Adipocyte (in vitro differentiated cells): ENCODE data around the gene MXD1.

Source experiments
- DNase-seq: peaks from one replicate; pipeline ENCODE4 v3.0.0-alpha.2; 2015; ENCODE audit warnings: low read depth
- H3K27me3 ChIP-seq: replicated peaks from 2 replicates; pipeline ENCODE4 v1.7.0; 2013; ENCODE audit warnings: mild to moderate bottlenecking, low read length, moderate library complexity; ENCODE audit not compliant: control insufficient read depth, insufficient read depth
- H3K36me3 ChIP-seq: 2 replicates; pipeline ENCODE4 v1.7.0; 2013; ENCODE audit warnings: low read length, mild to moderate bottlenecking, moderate library complexity; ENCODE audit not compliant: control insufficient read depth, insufficient read depth, severe bottlenecking
- H3K4me1 ChIP-seq: 2 replicates; pipeline ENCODE4 v1.7.0; 2013; ENCODE audit warnings: mild to moderate bottlenecking, low read length, moderate library complexity; ENCODE audit not compliant: control insufficient read depth, insufficient read depth
- H3K4me3 ChIP-seq: 2 replicates; pipeline ENCODE4 v1.7.0; 2013; ENCODE audit warnings: mild to moderate bottlenecking, low read length, moderate library complexity
- H3K9ac ChIP-seq: 2 replicates; pipeline ENCODE4 v1.7.0; 2013; ENCODE audit warnings: mild to moderate bottlenecking, low read length, moderate library complexity
- H3K9me3 ChIP-seq: 2 replicates; pipeline ENCODE4 v1.7.0; 2013; ENCODE audit warnings: mild to moderate bottlenecking, low read length, moderate library complexity; ENCODE audit not compliant: control insufficient read depth

Gene MXD1

DNA sequence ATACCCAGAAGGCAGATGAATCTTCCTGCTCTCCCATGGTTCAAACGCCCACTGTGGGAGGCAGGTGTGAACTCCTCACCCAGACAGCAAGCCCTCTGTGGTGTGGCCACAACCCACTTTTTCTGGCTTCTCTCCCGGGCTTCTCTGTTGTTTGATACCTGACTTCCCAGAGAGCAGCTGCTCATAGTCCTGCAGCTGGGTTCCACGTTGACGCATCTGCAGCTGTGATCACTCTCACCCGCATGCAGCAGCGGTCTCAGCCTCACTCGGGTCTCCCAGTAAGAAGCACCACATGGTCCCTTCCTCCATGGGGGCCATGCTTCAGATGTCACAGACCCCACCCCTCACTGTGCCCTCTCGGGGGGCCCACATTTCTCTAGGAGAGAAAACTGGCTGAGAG, 43.1 kb downstream of the MXD1 start:
- H3K36me3 ChIP-seq = no peaks in the 10 kb centered on the region
- no peak for DNase-seq
- no peaks in the 10 kb centered on the region for H3K9me3 ChIP-seq
- H3K4me1 ChIP-seq = peaks cover 9% of the 10 kb centered on the region
- peaks cover 36% of the 10 kb centered on the region for H3K27me3 ChIP-seq
- no peak overlapping the region for H3K9ac ChIP-seq
- no peak overlapping the region for H3K4me3 ChIP-seq

DNA sequence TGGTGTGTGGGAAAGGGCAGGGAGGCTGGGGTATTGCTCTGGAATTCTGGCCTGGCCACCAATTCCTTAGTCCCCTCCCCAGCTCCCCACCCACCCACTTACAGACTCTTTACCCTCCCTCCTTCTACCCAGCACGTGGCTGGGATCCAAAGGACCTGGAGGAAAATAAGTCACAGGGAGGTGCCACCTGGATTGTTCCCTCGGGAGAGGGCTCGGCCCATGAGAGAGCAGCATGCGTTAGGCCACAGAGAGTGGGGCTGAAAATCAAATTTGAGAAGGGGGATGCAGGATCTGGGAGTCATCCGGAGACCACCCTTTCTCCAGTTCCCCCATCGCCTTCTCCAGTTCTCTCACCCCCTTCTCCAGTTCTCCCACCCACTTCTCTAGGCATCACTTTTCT, 43.6 kb downstream of the MXD1 start:
- Histone ChIP-seq H3K4me3 (no peak overlapping the region), H3K9ac (no peak overlapping the region), H3K27me3 (peaks cover 36% of the 10 kb centered on the region), H3K4me1 (peaks cover 4% of the 10 kb centered on the region), H3K36me3 (no peaks in the 10 kb centered on the region), H3K9me3 (no peaks in the 10 kb centered on the region)
- no peak for DNase-seq

DNA sequence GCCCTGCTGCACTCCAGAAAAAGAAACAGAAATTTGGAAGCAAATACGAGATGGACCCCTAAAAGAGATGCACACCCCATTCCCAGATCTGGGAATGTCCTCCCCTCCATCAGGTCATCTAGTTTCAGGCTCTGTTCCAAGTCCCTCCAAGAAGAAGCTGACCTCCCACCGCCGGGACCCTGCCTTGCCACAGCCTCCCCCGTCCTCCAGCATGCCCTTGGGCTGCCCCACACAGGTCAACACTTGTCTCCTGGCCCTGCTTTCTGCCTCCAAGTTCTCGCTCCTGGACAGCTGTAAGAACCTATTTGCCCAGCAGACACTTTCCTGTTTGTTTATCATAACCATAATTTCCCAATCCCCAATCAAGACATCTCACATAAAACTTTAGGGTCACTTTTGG, 44.5 kb downstream of the MXD1 start:
- no peak overlapping the region for H3K9ac ChIP-seq
- peaks cover 9% of the 10 kb centered on the region for H3K4me1 ChIP-seq
- no peak overlapping the region for H3K4me3 ChIP-seq
- no peaks in the 10 kb centered on the region for H3K36me3 ChIP-seq
- H3K9me3 ChIP-seq = no peaks in the 10 kb centered on the region
- H3K27me3 ChIP-seq = peaks cover 36% of the 10 kb centered on the region
- DNase-seq = no peak

DNA sequence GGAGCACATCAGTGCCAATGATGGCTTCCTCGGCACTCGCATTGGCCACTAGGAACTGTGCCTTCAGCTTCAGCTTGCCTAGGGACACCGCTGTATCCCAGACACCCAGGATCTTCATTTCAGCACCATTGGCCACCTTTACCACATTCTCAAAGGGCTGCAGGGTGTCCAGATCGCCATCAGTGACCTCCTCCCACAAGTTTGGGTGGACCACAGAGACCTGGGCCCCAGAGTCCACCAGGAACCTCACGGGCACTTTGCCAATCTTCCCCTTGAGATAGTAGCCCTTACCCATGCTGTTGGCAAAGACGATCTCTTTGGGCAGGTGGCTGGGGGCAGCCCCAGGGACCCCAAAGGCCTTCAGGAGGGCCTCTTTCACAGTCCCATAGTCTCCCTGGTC, 45.9 kb downstream of the MXD1 start:
- Histone ChIP-seq H3K36me3 (no peaks in the 10 kb centered on the region), H3K9ac (no peak overlapping the region), H3K27me3 (peaks cover 34% of the 10 kb centered on the region), H3K4me1 (peaks cover 5% of the 10 kb centered on the region), H3K9me3 (no peaks in the 10 kb centered on the region), H3K4me3 (no peak overlapping the region)
- no peak for DNase-seq

DNA sequence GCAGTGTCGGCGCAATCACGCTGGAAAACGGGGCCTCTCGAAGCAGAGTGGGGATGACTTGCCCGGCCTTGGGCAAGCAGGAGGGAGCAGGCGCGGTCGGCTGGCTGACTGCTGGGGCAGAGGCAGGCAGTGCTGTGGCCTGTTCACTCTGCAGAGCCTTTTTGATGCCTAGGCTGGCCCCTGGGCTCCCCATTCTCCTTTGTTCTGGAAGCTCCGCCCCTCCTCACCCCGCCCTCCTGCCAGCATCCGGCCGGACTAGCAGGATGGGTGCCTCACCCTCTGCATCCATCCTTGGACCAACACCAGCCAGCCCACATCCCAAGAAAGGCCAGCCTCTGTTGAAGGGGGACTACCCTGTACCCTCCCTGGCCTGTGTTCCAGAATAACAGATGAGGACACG, 46.6 kb downstream of the MXD1 start, which contains the start of gene ASPRV1:
ASPRV1 (minus strand) TSS at position 136 of the 400 bp plus-strand sequence. CDS start 195 bp downstream, outside the sequence.
- Histone ChIP-seq H3K4me3 (no peak within 1 kb of the TSS), H3K36me3 (no peaks in the 10 kb centered on the region), H3K27me3 (peaks cover 29% of the 10 kb centered on the region), H3K9me3 (no peaks in the 10 kb centered on the region), H3K9ac (no peak within 1 kb of the TSS), H3K4me1 (peaks cover 5% of the 10 kb centered on the region)
- no peak for DNase-seq

DNA sequence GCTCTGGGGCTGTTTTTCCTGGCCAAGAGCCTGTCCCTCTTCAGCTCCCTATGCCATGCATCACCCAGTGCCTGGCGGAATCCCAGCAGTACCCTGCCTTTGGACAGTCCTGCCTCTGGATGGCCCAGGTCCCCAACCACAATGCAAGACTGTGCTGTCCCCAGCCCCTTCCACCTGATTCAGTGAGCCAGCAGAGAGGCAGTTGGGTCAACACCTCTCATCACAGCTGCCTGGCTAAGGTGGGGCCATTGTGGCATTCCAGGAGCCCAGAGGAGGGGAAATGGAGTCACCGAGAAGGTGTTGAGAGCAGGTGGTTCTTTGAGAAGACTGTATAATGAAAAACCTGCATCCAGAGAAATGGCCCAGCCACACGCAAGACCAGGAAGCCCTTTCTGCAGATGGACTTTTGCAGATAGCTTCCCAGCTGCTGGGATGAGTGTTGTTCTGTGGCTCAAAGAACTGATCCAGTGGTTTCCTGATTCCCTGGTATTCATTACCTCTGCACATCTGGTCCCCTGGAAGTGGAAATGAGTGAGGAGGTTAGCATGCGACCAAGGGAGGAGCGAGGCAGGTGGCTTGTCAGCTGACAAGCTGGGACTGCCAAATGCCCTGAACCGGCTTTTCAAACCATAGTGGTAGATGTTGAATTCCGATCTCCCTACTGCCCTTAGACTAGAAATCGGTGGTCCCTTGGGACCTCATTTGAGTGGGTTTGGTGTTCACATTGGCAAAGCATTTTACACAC, 48.2 kb downstream of the MXD1 start:
- no peaks in the 10 kb centered on the region for H3K36me3 ChIP-seq
- DNase-seq = no peak
- H3K9ac ChIP-seq = no peak overlapping the region
- H3K9me3 ChIP-seq = no peaks in the 10 kb centered on the region
- H3K4me1 ChIP-seq = peaks cover 5% of the 10 kb centered on the region
- peaks cover 13% of the 10 kb centered on the region for H3K27me3 ChIP-seq
- no peak overlapping the region for H3K4me3 ChIP-seq

DNA sequence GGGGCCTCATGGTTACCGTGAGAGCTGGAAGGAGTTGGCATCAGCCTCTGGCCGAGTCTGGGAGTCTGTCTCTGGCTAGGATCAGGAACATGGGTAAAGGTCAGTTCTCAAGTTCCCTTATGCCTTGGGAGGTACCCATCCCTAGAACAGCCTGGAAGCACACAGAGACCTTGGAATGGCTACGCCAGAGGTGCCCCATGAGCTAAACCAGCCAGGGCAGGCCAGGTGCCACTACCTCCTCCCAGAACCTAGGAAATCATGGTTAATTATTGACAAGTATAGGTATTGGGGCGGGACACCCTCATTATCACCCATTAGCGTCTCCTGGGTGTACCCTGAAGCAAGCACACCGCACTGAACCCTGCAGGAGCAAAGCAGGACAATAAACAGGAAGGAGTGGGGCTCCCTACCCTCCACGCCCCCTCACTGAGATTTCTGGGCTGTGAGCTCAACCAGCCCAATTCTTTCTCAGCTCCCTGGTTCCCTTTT, 49.5 kb downstream of the MXD1 start:
- DNase-seq = no peak

DNA sequence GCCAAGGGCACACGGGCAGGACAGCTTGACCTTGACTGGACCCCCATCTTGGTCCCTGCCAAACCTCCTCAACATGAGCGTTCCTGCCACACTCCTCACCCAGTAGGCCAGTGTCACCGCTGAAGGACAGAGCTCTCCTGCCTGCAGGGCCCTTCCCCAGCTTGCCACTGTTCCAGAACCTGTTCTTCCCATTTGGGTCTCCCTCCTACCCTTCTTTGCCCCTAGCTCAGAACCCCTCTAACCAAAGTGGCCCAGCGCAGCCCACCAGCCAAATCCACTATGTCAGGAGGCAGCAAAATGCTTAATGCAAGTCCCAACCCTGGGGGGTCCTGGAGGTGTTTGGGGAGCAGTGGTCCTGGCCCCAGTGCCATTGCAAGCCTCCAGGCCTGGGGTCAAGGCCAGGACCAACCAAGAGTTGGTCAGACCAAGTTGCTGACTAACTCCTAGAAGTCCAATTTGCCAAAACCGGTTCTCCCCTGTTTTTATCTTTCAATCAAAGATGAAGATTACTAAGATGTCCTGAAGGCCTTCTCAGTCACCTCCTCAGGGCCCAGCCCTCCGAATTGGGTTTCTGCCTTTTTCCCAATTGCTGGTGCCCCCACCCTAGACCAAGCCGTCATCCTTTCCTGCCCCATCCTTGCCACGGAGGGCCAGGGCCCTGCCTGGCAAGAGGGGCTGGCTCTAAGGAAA, 51.0 kb downstream of the MXD1 start:
- Histone ChIP-seq H3K36me3 (no peaks in the 10 kb centered on the region), H3K9me3 (no peaks in the 10 kb centered on the region), H3K4me3 (no peak overlapping the region), H3K27me3 (peaks cover 4% of the 10 kb centered on the region), H3K4me1 (peaks cover 5% of the 10 kb centered on the region), H3K9ac (no peak overlapping the region)
- DNase-seq = no peak

More for the DNA sequence above, 49.5 kb downstream of the MXD1 start:
- no peaks in the 10 kb centered on the region for H3K36me3 ChIP-seq
- H3K27me3 ChIP-seq = peaks cover 10% of the 10 kb centered on the region
- peaks cover 5% of the 10 kb centered on the region for H3K4me1 ChIP-seq
- no peak overlapping the region for H3K9ac ChIP-seq
- no peak overlapping the region for H3K4me3 ChIP-seq
- H3K9me3 ChIP-seq = no peaks in the 10 kb centered on the region

DNA sequence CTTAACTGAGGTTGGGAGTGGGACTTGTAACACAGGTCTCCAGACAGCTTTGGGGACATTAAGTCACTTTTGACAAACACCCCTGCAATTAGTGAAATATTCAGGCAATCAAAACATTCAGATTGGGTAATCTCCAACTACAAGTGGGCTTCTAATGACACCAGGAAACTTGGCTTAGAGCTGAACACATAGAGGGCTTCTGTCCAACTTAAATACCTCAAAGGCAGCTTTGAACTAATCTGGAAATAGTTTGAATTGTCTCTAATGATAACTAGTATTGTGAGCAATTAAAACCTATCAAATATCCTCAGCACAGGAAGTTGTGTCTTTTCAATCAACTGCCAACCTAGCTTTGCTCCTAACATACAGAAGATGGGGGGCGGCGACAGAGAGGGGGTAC, 51.6 kb downstream of the MXD1 start:
- Histone ChIP-seq H3K9me3 (no peaks in the 10 kb centered on the region), H3K9ac (no peak overlapping the region), H3K36me3 (no peaks in the 10 kb centered on the region), H3K4me1 (peaks cover 5% of the 10 kb centered on the region), H3K4me3 (no peak overlapping the region), H3K27me3 (peaks cover 4% of the 10 kb centered on the region)
- DNase-seq = peak; percentile 21

DNA sequence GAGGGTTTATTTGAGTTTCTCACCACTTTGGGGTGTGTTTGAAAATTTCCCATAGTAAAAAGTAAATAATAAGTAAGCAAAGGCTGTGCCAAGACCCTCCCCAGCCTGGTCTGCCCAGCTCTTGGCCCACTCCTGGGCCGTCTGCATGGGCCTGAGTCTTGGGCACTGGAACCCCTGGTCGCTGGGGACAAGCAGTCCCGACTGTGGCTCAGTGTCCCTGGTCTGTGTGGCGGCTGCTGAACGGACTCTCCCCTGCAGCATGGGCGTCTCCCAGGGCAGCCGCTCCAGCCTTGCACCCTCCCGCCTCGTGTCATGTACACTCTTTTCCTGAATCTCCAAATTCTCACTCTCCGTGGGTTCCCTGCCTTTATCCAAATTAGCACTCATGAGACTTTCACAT, 53.7 kb downstream of the MXD1 start:
- H3K4me1 ChIP-seq = peaks cover 11% of the 10 kb centered on the region
- H3K9me3 ChIP-seq = no peaks in the 10 kb centered on the region
- peaks cover 4% of the 10 kb centered on the region for H3K27me3 ChIP-seq
- no peaks in the 10 kb centered on the region for H3K36me3 ChIP-seq
- no peak for DNase-seq
- no peak overlapping the region for H3K4me3 ChIP-seq
- H3K9ac ChIP-seq = no peak overlapping the region

DNA sequence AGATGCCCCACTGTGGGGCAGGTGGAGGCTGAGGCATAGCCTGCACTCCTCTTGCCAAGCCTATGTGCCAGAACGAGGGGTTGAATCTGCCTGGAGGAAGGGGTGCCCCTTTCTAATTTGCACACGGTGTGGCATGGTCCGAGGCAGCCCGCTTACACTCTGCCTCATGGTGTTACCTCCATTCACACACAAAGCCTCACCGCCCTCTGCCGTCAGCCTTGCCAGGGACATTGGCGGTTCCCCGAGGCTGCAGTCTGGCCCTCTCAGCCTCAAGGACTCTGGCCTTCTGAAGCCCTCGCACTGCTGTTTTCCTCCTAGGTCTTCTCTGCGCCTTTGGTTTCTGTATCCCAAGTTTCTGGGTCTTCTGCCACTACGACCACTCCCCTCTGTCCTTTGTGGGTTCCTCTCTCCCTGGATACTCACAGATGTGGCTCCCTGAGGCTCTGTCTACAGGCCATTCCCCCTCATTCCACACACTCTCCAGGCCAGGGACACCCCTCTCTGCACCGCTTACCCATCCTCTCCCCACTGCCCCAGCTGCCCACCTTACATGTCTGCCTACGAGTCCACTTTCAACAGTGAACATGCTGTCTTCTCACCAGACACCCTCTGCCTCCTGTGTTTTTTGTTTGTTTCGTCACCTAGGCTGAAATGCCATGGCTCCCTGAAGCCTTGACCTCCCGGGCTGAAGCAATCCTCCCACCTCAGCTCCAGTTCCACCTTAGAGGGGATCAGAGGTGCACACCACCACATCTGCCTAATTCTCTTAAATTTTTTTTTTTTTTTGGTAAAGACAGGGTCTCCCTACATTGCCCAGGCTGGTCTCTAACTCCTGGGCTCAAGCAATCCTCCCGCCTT, 54.4 kb downstream of the MXD1 start:
- no peaks in the 10 kb centered on the region for H3K9me3 ChIP-seq
- H3K4me1 ChIP-seq = peaks cover 6% of the 10 kb centered on the region
- no peaks in the 10 kb centered on the region for H3K36me3 ChIP-seq
- no peak overlapping the region for H3K4me3 ChIP-seq
- no peak overlapping the region for H3K9ac ChIP-seq
- DNase-seq = no peak
- peaks cover 4% of the 10 kb centered on the region for H3K27me3 ChIP-seq
